Measurements from ENCODE around the gene AJM1. TPM values are rescaled to one million over a fixed set of nuclear protein-coding genes. Genes with fewer than 3 reads are reported as not detected.

Gene AJM1
- total and polyA plus RNA-seq, 2 of the 8 experiments (the other 6 are each of a cell fraction or from before 2014, with no cell fraction given) = 0.12 to 0.97 TPM

- TF ChIP-seq KDM4A (IDR thresholded peaks at IDR 0.05; ENCODE audit: low read depth, low read length, severe bottlenecking) (peak; percentile 93), GTF2F1 (IDR thresholded peaks at IDR 0.05; ENCODE audit: borderline replicate concordance, low read depth, low read length) (no peak), HDAC2 (IDR thresholded peaks at IDR 0.05; ENCODE audit: borderline replicate concordance in 1 of 2, low read depth in 2 of 2, low read length in 2 of 2) (0 out of 4 replicates have a peak, but pooled peaks of 1 of the 2 experiments have one; percentile 51), SUZ12 (IDR thresholded peaks at IDR 0.05; ENCODE audit: low read length) (no peak), EGR1 (IDR thresholded peaks at IDR 0.05; ENCODE audit: borderline replicate concordance, low read depth, low read length) (no peak), E2F6 (IDR thresholded peaks at IDR 0.05) (peak; percentile 35), CBX8 (IDR thresholded peaks at IDR 0.05; ENCODE audit: borderline replicate concordance, low read depth, low read length) (no peak), BACH1 (IDR thresholded peaks at IDR 0.05; ENCODE audit: low read length) (no peak), FOSL1 (IDR thresholded peaks at IDR 0.05; ENCODE audit: insufficient read depth, low read depth, low read length) (no peak), MAFK (IDR thresholded peaks at IDR 0.05; ENCODE audit: low read depth, low read length) (no peak), POLR2A (IDR thresholded peaks at IDR 0.05; ENCODE audit: control extremely low read depth in 1 of 2, low read depth in 2 of 2, low read length in 2 of 2) (peak in 1 of 2 experiments; percentile 66; a peak in 1 of 3 replicates), SIX5 (IDR thresholded peaks at IDR 0.05; ENCODE audit: low read depth, low read length) (no peak), PHF8 (conservative IDR thresholded peaks at IDR 0.05; ENCODE audit: low read depth, low read length) (peak; percentile 85), ASH2L (IDR thresholded peaks at IDR 0.05; ENCODE audit: low read length) (no peak), ATF2 (IDR thresholded peaks at IDR 0.05; ENCODE audit: low read length) (no peak), EP300 (IDR thresholded peaks at IDR 0.05; ENCODE audit: borderline replicate concordance in 1 of 2, low read depth in 2 of 2, low read length in 2 of 2) (no peak), SP1 (IDR thresholded peaks at IDR 0.05; ENCODE audit: low read depth, low read length) (peak; percentile 100), YY1 (IDR thresholded peaks at IDR 0.05; ENCODE audit: low read depth, low read length) (no peak), ZNF274 (IDR thresholded peaks at IDR 0.05; ENCODE audit: borderline replicate concordance, extremely low read depth, low read length) (no peak), EZH2 (IDR thresholded peaks at IDR 0.05; ENCODE audit: low read depth, low read length, severe bottlenecking) (no peak), CREB1 (IDR thresholded peaks at IDR 0.05) (peak; percentile 85)
These were observed 43.8 kb downstream of the AJM1 start, which contains the start of gene TRAF2 (continued) for GRCh38 chr9:136885950-136886578.

Data from H1 (cell line).